ENCODE results near the gene GABBR2. TPM values are rescaled to one million over a fixed set of nuclear protein-coding genes. Genes with fewer than 3 reads are reported as not detected.

The GABBR2 gene
- total RNA-seq, 1 experiment from 2014 or later = 6.3 TPM

DNA sequence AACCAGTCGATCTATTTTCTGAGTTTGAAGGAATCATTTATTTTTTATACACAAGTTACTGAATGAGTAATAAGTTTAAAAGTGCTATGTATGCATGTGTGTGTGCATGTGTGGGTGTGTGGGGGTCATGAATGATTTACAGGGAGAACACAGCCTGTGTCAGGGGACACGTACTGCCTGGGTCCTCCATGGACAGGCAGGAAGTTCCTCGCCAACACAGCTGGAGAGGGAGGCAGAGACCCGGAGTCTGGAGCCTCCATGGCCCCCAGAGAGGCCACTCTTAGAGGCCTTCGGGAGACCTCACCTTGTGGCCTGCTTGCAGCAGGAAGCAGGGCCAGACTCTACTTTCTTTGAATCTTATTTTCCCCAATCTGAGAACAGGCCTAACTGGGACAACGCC is 144.7 kb downstream of the GABBR2 start:
- no peak overlapping the region for H3K4me3 ChIP-seq (ENCODE audit: low read depth in 2 of 2, low read length in 2 of 2)
- ATAC-seq = no peak
- no peaks in the 10 kb centered on the region for H3K9me3 ChIP-seq (ENCODE audit: control insufficient read depth, insufficient read depth, low read depth, low read length)
- ChIA-PET POLR2A (no interaction called here), CTCF (no interaction called here)
- DNase-seq (ENCODE audit: low read depth, low spot score) = no peak
- H3K27me3 ChIP-seq (ENCODE audit: control insufficient read depth, insufficient read depth, low read length) = no peaks in the 10 kb centered on the region
- TF ChIP-seq SIN3A (IDR thresholded peaks at IDR 0.05; ENCODE audit: borderline replicate concordance, insufficient read depth, low read depth, low read length) (no peak), POLR2AphosphoS5 (IDR thresholded peaks at IDR 0.05; ENCODE audit: low read depth, low read length) (no peak), TCF7L2 (IDR thresholded peaks at IDR 0.05; ENCODE audit: low read depth, low read length) (no peak)
- TF ChIP-seq, protein P1, sequence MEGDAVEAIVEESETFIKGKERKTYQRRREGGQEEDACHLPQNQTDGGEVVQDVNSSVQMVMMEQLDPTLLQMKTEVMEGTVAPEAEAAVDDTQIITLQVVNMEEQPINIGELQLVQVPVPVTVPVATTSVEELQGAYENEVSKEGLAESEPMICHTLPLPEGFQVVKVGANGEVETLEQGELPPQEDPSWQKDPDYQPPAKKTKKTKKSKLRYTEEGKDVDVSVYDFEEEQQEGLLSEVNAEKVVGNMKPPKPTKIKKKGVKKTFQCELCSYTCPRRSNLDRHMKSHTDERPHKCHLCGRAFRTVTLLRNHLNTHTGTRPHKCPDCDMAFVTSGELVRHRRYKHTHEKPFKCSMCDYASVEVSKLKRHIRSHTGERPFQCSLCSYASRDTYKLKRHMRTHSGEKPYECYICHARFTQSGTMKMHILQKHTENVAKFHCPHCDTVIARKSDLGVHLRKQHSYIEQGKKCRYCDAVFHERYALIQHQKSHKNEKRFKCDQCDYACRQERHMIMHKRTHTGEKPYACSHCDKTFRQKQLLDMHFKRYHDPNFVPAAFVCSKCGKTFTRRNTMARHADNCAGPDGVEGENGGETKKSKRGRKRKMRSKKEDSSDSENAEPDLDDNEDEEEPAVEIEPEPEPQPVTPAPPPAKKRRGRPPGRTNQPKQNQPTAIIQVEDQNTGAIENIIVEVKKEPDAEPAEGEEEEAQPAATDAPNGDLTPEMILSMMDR (IDR thresholded peaks at IDR 0.05) = no peak
- TF ChIP-seq, protein P2, sequence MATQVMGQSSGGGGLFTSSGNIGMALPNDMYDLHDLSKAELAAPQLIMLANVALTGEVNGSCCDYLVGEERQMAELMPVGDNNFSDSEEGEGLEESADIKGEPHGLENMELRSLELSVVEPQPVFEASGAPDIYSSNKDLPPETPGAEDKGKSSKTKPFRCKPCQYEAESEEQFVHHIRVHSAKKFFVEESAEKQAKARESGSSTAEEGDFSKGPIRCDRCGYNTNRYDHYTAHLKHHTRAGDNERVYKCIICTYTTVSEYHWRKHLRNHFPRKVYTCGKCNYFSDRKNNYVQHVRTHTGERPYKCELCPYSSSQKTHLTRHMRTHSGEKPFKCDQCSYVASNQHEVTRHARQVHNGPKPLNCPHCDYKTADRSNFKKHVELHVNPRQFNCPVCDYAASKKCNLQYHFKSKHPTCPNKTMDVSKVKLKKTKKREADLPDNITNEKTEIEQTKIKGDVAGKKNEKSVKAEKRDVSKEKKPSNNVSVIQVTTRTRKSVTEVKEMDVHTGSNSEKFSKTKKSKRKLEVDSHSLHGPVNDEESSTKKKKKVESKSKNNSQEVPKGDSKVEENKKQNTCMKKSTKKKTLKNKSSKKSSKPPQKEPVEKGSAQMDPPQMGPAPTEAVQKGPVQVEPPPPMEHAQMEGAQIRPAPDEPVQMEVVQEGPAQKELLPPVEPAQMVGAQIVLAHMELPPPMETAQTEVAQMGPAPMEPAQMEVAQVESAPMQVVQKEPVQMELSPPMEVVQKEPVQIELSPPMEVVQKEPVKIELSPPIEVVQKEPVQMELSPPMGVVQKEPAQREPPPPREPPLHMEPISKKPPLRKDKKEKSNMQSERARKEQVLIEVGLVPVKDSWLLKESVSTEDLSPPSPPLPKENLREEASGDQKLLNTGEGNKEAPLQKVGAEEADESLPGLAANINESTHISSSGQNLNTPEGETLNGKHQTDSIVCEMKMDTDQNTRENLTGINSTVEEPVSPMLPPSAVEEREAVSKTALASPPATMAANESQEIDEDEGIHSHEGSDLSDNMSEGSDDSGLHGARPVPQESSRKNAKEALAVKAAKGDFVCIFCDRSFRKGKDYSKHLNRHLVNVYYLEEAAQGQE (IDR thresholded peaks at IDR 0.05; ENCODE audit: insufficient read depth in 1 of 2, low read depth in 2 of 2, low read length in 1 of 2) = no peak
- BruUV-seq (replicated peaks) = no TSS peak
- H3K27ac ChIP-seq (ENCODE audit: low read length) = no peak overlapping the region
- in situ Hi-C loops (cut with HindIII; ENCODE audit: low pct_unique_long_range_greater_than_20kb, low sequenced_read_pairs) = no loop called here
- intact Hi-C loops (cut with micrococcal nuclease; ENCODE audit: unreplicated experiment) = no loop called here
- no peaks in the 10 kb centered on the region for H3K36me3 ChIP-seq (ENCODE audit: control insufficient read depth, insufficient read depth, low read length)
- H3K4me1 ChIP-seq (ENCODE audit: control insufficient read depth, insufficient read depth, low read length) = no peaks in the 10 kb centered on the region

DNA sequence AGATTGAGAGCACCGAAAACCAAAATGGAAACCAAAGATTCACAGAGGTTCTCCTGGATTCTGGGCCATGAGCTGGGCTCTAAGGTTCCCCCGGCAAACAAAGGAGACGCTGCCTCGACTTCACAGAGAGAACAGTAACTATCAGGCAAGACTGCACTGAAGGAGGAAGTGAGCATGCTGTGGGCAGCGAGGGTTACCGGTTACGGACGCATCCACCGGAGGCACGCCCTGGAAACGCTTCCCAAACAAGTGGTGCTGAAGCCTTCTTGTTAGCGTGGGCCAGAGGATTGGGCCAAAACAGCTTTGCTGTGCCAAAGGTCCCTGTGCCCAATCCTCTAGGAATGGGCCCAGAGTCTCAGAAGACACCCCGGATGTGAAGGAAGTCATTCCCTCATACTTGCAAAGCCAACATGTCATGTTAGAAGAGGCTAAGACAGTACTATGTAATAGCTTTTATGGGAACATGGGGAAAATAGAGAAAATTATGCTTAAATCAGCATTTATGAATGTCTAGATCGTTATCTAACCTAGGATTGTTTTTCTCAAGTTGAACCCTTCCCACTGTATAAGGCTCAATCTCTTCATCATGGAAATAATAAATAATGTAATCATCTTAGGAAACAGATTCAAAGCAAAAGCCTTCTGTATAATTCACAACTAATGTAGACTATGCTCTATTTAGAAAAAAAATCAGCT is 145.4 kb downstream of the GABBR2 start:
- intact Hi-C loops (cut with micrococcal nuclease; ENCODE audit: unreplicated experiment) (no loop called here), in situ Hi-C loops (cut with HindIII; ENCODE audit: low pct_unique_long_range_greater_than_20kb, low sequenced_read_pairs) (no loop called here)
- DNase-seq (ENCODE audit: low read depth, low spot score) (no peak), ATAC-seq (no peak)
- TF ChIP-seq, protein P2 (IDR thresholded peaks at IDR 0.05; ENCODE audit: insufficient read depth in 1 of 2, low read depth in 2 of 2, low read length in 1 of 2) = no peak
- TF ChIP-seq, protein P1 (IDR thresholded peaks at IDR 0.05) = no peak
- TF ChIP-seq SIN3A (IDR thresholded peaks at IDR 0.05; ENCODE audit: borderline replicate concordance, insufficient read depth, low read depth, low read length) = no peak
- no peak for TF ChIP-seq POLR2AphosphoS5 (IDR thresholded peaks at IDR 0.05; ENCODE audit: low read depth, low read length)
- TF ChIP-seq TCF7L2 (IDR thresholded peaks at IDR 0.05; ENCODE audit: low read depth, low read length) = no peak
- Histone ChIP-seq H3K36me3 (ENCODE audit: control insufficient read depth, insufficient read depth, low read length) (no peaks in the 10 kb centered on the region), H3K27ac (ENCODE audit: low read length) (no peak overlapping the region), H3K9me3 (ENCODE audit: control insufficient read depth, insufficient read depth, low read depth, low read length) (no peaks in the 10 kb centered on the region), H3K4me1 (ENCODE audit: control insufficient read depth, insufficient read depth, low read length) (no peaks in the 10 kb centered on the region), H3K4me3 (ENCODE audit: low read depth in 2 of 2, low read length in 2 of 2) (no peak overlapping the region), H3K27me3 (ENCODE audit: control insufficient read depth, insufficient read depth, low read length) (no peaks in the 10 kb centered on the region)
- CTCF ChIA-PET = no interaction called here
- BruUV-seq (replicated peaks) = no TSS peak
- POLR2A ChIA-PET = no interaction called here
